Chondrocyte (in vitro differentiated cells): ENCODE measurements around the gene VIP. TPM values are rescaled to one million over a fixed set of nuclear protein-coding genes. Genes with fewer than 3 reads are reported as not detected.
"Not testable (repeated sequence)": the region's sequence is repeated elsewhere in the genome, so short reads cannot be mapped to it uniquely, and the experiment has no call there.

Experiments used
- DNase-seq: peaks from one replicate; pipeline ENCODE4 v3.0.0; 2021; ENCODE audit warnings: mixed read lengths, low spot score
- H3K27ac Mint-ChIP-seq: one replicate; pipeline ENCODE4 v1.8.0; 2021; ENCODE audit warnings: mild to moderate bottlenecking, moderate library complexity, mixed read lengths; ENCODE audit not compliant: unreplicated experiment
- H3K27me3 Mint-ChIP-seq: 2 replicates; pipeline ENCODE4 v1.8.0; 2021; ENCODE audit warnings: low read depth, mixed read lengths
- H3K36me3 Mint-ChIP-seq: 2 replicates; pipeline ENCODE4 v1.8.0; 2021; ENCODE audit warnings: low read depth, mixed read lengths
- H3K4me1 Mint-ChIP-seq: 2 replicates; pipeline ENCODE4 v1.8.0; 2021; ENCODE audit warnings: low read depth, mild to moderate bottlenecking, mixed read lengths
- H3K4me3 Mint-ChIP-seq: one replicate; pipeline ENCODE4 v1.8.0; 2021; ENCODE audit warnings: mild to moderate bottlenecking, moderate library complexity, mixed read lengths; ENCODE audit not compliant: unreplicated experiment
- H3K9me3 Mint-ChIP-seq: 2 replicates; pipeline ENCODE4 v1.8.0; 2021; ENCODE audit warnings: low read depth, mixed read lengths
- CTCF ChIP-seq: fragments of 200-600 bp; sonication (generic); IDR thresholded peaks from 2 replicates; pipeline ENCODE4 v1.5.0; 2021; ENCODE audit warnings: antibody characterized with exemption, mild to moderate bottlenecking, moderate library complexity
- long read RNA-seq: library from polyadenylated mRNA; stranded (forward); transcript quantifications from one replicate; pipeline ENCODE4 v2.0.0, GENCODE V29; 2021
- total RNA-seq: library from RNA; stranded (reverse); gene quantifications from 3 replicates; pipeline ENCODE4 v1.2.1, GENCODE V29; 2021

The VIP gene
- not detected in 3 replicates for total RNA-seq
- long read RNA-seq, result 0 reads

DNA sequence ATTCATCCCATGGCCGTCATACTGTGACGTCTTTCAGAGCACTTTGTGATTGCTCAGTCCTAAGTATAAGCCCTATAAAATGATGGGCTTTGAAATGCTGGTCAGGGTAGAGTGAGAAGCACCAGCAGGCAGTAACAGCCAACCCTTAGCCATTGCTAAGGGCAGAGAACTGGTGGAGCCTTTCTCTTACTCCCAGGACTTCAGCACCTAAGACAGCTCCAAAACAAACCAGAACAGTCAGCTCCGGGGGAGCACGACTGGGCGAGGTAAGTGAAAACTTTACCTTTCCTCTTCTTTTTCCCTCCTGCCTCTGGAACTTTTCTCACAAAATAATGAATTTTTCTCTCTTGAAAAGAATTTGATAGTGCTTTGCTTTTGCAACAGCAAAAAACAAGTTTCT, at the start of gene VIP:
TSS of gene VIP (plus strand) at position 104 of the 400 bp plus-strand sequence. CDS start 1,381 bp downstream, outside the sequence.
- Mint-ChIP-seq H3K27ac (no peak within 1 kb of the TSS), H3K4me1 (peaks cover 7% of the 10 kb centered on the region), H3K27me3 (peaks cover 14% of the 10 kb centered on the region), H3K9me3 (no peaks in the 10 kb centered on the region), H3K4me3 (no peak within 1 kb of the TSS), H3K36me3 (no peaks in the 10 kb centered on the region)
- TF ChIP-seq CTCF, result no peak
- no peak for DNase-seq

DNA sequence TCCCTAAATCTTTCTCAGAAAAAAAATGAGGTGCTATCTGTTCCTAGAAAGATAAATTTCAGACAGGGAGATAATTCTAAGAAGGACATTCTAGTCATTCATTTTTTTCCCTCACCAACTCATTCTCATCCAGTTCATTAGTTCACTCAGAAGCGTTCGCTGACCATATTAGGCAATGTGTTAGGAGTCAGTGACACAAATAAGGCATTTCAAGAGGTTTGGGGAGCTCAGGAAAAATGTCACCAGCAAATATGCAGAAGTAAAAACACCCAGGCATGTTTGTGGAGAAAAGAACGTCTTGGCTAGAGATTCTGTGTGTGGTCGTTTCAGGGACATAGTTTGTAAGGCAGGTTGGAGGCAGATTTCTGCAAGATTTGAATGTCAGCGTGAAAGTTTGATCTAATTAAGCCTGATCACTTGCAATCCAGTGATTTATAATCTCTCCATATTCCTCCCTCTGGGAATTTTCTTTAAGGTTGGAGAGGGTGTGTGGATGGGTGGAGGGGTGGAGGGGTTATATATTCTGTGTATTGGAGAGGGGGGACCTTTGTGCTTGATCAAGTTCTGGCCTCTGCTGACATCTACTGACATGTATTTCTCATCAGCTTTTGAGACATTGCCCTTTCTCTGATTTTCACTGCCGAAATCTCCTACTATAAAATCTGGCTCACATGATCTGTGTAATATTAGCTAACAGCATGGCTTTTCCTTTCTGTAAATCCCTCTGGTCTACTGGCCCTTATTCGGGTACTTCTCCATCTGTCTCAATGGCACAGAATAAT, 49.3 kb upstream of the VIP start:
- DNase-seq, result no peak
- Mint-ChIP-seq H3K36me3 (no peaks in the 10 kb centered on the region), H3K27ac (no peak overlapping the region), H3K9me3 (no peaks in the 10 kb centered on the region), H3K27me3 (peaks cover 9% of the 10 kb centered on the region), H3K4me1 (peaks cover 3% of the 10 kb centered on the region), H3K4me3 (no peak overlapping the region)
- peak; percentile 24 for TF ChIP-seq CTCF

DNA sequence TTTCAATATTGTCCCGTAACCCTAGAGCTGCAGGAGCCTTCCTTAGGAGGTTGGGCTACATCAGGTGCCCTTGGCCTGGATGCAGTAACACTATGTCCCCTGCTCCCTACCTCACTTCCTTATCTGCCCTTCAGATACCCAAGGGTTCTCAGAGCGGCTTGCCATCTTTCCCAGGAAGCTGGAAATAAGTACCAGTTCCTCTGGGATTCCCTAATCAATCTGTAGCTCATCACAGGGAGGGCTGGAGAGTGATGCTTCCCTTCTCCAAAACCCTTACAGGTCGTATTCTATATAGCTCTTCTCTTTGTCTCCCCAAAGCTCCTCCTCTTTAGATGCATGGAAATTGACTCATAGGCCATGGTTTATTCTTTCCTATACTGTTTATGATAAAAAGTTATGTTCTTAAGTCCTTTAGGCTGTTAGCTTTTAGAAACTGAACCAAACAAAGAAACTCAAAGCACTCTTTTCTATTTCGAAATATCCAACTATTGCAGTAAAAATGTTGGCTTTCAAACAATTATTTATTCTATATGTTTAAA, 48.7 kb upstream of the VIP start:
- peaks cover 7% of the 10 kb centered on the region for H3K27me3 Mint-ChIP-seq
- no peaks in the 10 kb centered on the region for H3K36me3 Mint-ChIP-seq
- no peak for TF ChIP-seq CTCF
- no peak overlapping the region for H3K4me3 Mint-ChIP-seq
- no peaks in the 10 kb centered on the region for H3K9me3 Mint-ChIP-seq
- H3K27ac Mint-ChIP-seq, result no peak overlapping the region
- DNase-seq, result no peak
- no peaks in the 10 kb centered on the region for H3K4me1 Mint-ChIP-seq

DNA sequence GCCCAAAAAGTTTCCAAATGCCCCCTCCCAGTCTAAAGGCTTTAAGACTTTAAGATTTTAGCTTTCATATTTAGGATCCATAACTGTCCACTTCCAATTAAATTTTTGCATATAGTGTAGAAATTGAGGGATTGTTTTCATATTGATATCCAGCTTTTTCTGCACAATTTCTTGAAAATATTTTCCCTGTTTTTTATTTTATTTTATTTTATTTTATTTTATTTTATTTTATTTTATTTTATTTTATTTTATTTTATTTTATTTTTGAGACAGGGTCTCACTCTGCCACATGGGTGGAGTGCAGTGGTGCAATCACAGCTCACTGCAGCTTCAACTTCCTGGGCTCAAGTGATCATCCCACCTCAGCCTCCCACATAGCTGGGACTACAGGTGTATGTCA, 46.8 kb upstream of the VIP start:
- H3K4me1 Mint-ChIP-seq, H3K36me3 Mint-ChIP-seq, H3K27me3 Mint-ChIP-seq, H3K9me3 Mint-ChIP-seq, H3K4me3 Mint-ChIP-seq, H3K27ac Mint-ChIP-seq, DNase-seq: not testable (repeated sequence)

GRCh38 chr6:152705327-152705726, 45.3 kb upstream of the VIP start:
- Mint-ChIP-seq H3K9me3 (peaks cover 5% of the 10 kb centered on the region), H3K27me3 (peaks cover 1% of the 10 kb centered on the region), H3K4me3 (no peak overlapping the region), H3K27ac (no peak overlapping the region), H3K36me3 (no peaks in the 10 kb centered on the region), H3K4me1 (no peaks in the 10 kb centered on the region)
- no peak for DNase-seq
- no peak for TF ChIP-seq CTCF

GRCh38 chr6:152716322-152716721, 34.3 kb upstream of the VIP start:
- H3K9me3 Mint-ChIP-seq, result peaks cover 9% of the 10 kb centered on the region
- H3K36me3 Mint-ChIP-seq, result no peaks in the 10 kb centered on the region
- no peak overlapping the region for H3K4me3 Mint-ChIP-seq
- H3K27ac Mint-ChIP-seq, result no peak overlapping the region
- H3K27me3 Mint-ChIP-seq, result peaks cover 4% of the 10 kb centered on the region
- no peak for DNase-seq
- TF ChIP-seq CTCF, result no peak
- no peaks in the 10 kb centered on the region for H3K4me1 Mint-ChIP-seq
